Upper lobe of left lung (tissue), 6 donors: ENCODE measurements around the gene LACTB. TPM values are rescaled to one million over a fixed set of nuclear protein-coding genes. Genes with fewer than 3 reads are reported as not detected.
"Not testable (repeated sequence)": the region's sequence is repeated elsewhere in the genome, so short reads cannot be mapped to it uniquely, and the experiment has no call there.

Experiments
- ATAC-seq, 2 donors: fragments of 200-7000 bp; cut with Tn5 transposase; one replicate each; pipeline ENCODE4 v1.9.1; 2022; ENCODE audit warnings: mild to moderate bottlenecking in 2 of 2, moderate library complexity in 2 of 2; ENCODE audit not compliant: low FRiP score in 2 of 2
- DNase-seq, 2 donors: peaks; one replicate each; pipeline ENCODE4 v3.0.0-alpha.2; 2019 to 2020
- H3K27ac ChIP-seq, 4 donors: fragments of 200-600 bp; sonication (generic); one replicate each; pipeline ENCODE4 v1.5.1; 2016 to 2019
- H3K27me3 ChIP-seq, 4 donors: fragments of 200-600 bp; sonication (generic); one replicate each; pipeline ENCODE4 v1.5.1; 2017 to 2019
- H3K36me3 ChIP-seq, 4 donors: fragments of 200-600 bp; sonication (generic); one replicate each; pipeline ENCODE4 v1.5.1; 2016 to 2019
- H3K4me1 ChIP-seq, 4 donors: fragments of 200-600 bp; sonication (generic); one replicate each; pipeline ENCODE4 v1.5.1; 2018 to 2019
- H3K4me3 ChIP-seq, 4 donors: fragments of 200-600 bp; sonication (generic); one replicate each; pipeline ENCODE4 v1.5.1; 2017 to 2019; ENCODE audit warnings: mild to moderate bottlenecking in 2 of 4, moderate library complexity in 1 of 4
- H3K9me3 ChIP-seq, 4 donors: fragments of 200-600 bp; sonication (generic); one replicate each; pipeline ENCODE4 v1.5.1; 2018 to 2019
- EP300 ChIP-seq, 4 donors: sonication (generic); formaldehyde crosslinking; IDR thresholded peaks; one replicate each; pipeline ENCODE4 v1.5.1; 2017; ENCODE audit warnings: antibody characterized with exemption in 4 of 4, control low read depth in 2 of 4
- POLR2A ChIP-seq, 4 donors: fragments of 450-650 bp; IDR thresholded peaks; one replicate each; pipeline ENCODE4 v1.5.1; 2016 to 2017; ENCODE audit warnings: antibody characterized with exemption in 4 of 4, mild to moderate bottlenecking in 2 of 4
- POLR2AphosphoS5 ChIP-seq, 2 donors: sonication (generic); formaldehyde crosslinking; IDR thresholded peaks; one replicate each; pipeline ENCODE4 v1.5.1; 2017; ENCODE audit warnings: antibody characterized with exemption in 2 of 2
- WGBS, 2 donors: methylation state at CpG; one replicate each; pipeline ENCODE4 v1.1.5; 2017 to 2018; 5-methylcytosine and 5-hydroxymethylcytosine counted together
- total RNA-seq, 6 donors: library from RNA; depleted of rRNA in 4 of 6; stranded (reverse); fragments of >200 nt in 4 of 6; gene quantifications; one replicate each; pipeline versions ENCODE4 v1.1.0 to v1.2.1, GENCODE V29; 2016 to 2021
- TF ChIP-seq, protein P1 (sequence below), 6 experiments: fragments of 450-650 bp in 4 of 6; fragments of 200-600 bp in 2 of 6; sonication (generic) in 2 of 6; IDR thresholded peaks; one replicate each; pipeline ENCODE4 v1.5.1; 2016 to 2019; ENCODE audit warnings: antibody characterized with exemption in 6 of 6
- donor health status: DM: no; HTN: no; CAD: no; lungs with moderate emphysema.
- donor health status: DM: no; HTN: yes; CAD: no; lungs with severe emphysema.

The LACTB gene
- total RNA-seq, 6 donors from 2014 or later: 18.4 to 31.5 (median 23.1) TPM

DNA sequence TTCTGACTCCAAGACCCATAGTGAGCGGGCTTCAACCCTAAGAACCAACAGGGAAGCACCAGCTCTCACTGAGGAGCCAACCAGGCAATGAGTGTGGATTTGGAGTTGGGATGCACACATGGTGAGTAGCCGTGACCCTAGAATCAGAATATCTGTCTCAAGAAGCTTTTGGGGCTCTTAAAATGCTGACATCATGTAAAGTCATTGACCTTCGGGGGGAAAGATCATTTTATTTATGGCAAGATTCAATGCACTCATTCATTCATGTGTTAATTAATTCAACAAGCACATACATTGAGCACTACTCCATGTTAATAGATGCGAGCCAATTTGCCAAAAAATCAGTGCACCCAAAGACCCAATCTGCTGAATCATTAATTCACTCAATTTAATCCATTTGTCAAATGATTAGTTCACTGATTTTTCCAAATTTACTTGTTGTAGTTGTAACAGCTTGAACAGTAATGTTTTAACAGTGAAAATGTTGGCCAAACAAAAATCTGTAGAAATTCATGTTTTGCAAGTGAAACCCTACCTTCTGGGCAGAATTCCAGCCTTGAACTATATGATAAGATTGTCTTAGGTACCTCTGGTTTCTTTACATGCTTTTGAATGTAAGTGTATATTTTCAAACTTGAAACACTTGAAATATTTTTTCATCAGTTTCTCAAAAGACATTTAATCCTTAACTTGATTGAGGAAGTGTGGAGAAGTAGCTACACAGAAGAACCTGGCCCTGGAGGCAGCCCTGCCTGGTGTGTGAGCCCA is 29.8 kb upstream of the LACTB start:
- peaks cover 3 to 33% (median 12%) of the 10 kb centered on the region in 4 donors for H3K4me1 ChIP-seq
- WGBS, 2 donors: 65 to 71% methylated on average over 4 of the region's 4 CpGs
- ATAC-seq (no peak), DNase-seq (no peak)
- H3K9me3 ChIP-seq: no peaks in the 10 kb centered on the region
- no peaks in the 10 kb centered on the region for H3K36me3 ChIP-seq
- TF ChIP-seq EP300 (IDR thresholded peaks at IDR 0.05) (no peak), POLR2AphosphoS5 (IDR thresholded peaks at IDR 0.05) (no peak), POLR2A (IDR thresholded peaks at IDR 0.05) (no peak)
- TF ChIP-seq, protein P1, sequence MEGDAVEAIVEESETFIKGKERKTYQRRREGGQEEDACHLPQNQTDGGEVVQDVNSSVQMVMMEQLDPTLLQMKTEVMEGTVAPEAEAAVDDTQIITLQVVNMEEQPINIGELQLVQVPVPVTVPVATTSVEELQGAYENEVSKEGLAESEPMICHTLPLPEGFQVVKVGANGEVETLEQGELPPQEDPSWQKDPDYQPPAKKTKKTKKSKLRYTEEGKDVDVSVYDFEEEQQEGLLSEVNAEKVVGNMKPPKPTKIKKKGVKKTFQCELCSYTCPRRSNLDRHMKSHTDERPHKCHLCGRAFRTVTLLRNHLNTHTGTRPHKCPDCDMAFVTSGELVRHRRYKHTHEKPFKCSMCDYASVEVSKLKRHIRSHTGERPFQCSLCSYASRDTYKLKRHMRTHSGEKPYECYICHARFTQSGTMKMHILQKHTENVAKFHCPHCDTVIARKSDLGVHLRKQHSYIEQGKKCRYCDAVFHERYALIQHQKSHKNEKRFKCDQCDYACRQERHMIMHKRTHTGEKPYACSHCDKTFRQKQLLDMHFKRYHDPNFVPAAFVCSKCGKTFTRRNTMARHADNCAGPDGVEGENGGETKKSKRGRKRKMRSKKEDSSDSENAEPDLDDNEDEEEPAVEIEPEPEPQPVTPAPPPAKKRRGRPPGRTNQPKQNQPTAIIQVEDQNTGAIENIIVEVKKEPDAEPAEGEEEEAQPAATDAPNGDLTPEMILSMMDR (IDR thresholded peaks at IDR 0.05): no peak
- H3K27me3 ChIP-seq: no peaks in the 10 kb centered on the region
- H3K27ac ChIP-seq: no peak overlapping the region
- no peak overlapping the region for H3K4me3 ChIP-seq

DNA sequence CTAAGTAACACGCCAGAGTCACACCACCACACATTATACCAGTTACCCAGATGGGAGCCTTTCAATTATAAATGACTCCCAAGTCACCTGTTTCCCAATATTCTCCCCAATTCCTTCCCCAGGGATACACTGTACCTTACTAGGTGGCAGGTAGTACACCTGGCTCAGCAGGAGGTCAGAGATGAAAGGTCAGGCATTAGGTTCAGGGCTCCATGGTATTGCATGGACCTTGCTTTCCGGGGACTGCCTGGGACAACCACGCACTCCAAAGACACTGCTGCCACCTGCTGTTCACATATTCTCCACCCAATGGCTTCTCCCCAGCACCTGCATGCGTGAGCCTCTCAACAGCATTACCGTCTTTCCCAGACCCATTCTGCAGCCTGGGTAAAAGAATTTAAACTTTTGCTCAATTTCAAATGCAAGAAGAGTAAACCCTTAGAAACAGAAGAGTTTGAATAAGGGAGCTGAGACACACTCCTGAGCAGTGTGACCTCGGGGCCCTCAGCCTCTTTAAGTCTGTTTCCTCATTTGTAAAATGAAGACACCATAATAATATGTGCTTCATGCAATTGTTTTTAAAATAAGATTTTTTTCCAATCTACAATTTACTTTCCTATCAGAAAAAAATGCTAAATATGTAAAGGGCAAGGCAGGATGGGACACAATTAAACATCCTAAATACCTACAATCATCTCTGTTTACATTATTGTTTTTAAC is 28.0 kb upstream of the LACTB start:
- WGBS, 2 donors: 25 to 26% methylated on average over 5 to 6 of the region's 6 CpGs
- no peaks in the 10 kb centered on the region for H3K27me3 ChIP-seq
- no peak overlapping the region for H3K4me3 ChIP-seq
- H3K27ac ChIP-seq: no peak overlapping the region
- no peak for TF ChIP-seq POLR2AphosphoS5 (IDR thresholded peaks at IDR 0.05)
- TF ChIP-seq, protein P1 (IDR thresholded peaks at IDR 0.05): peak; percentile 74 to 89 (median 85)
- no peak for TF ChIP-seq POLR2A (IDR thresholded peaks at IDR 0.05)
- H3K36me3 ChIP-seq: no peaks in the 10 kb centered on the region
- ATAC-seq (peak; percentile 91 to 92), DNase-seq (peak in 1 of 2 donors; percentile 88)
- no peaks in the 10 kb centered on the region for H3K9me3 ChIP-seq
- H3K4me1 ChIP-seq: peaks cover 0 to 27% (median 11%) of the 10 kb centered on the region in 4 donors

DNA sequence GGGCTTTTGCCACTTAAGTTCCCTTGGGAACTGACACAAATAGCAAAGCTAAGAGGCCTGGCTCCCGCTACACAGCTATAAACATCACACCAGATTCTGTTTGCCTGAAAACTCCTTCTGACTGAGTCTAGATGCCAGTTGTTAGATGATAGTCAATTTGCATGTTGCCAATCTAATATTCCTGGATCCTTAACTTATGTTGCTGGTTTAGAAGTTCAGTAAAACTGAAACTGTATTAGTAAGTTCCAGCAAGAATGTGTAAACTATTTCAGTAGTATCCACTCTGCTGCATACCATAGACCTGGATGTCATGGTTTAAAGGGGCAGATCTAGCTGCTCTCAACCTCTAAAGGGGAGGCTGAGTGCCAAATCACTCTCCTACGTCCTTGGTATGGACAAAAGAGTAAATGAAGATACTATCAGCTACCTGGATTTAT is 27.1 kb upstream of the LACTB start:
- H3K4me3 ChIP-seq: no peak overlapping the region
- no peaks in the 10 kb centered on the region for H3K9me3 ChIP-seq
- H3K27me3 ChIP-seq: no peaks in the 10 kb centered on the region
- no peak for TF ChIP-seq EP300 (IDR thresholded peaks at IDR 0.05)
- TF ChIP-seq, protein P1 (IDR thresholded peaks at IDR 0.05): no peak
- no peak for TF ChIP-seq POLR2A (IDR thresholded peaks at IDR 0.05)
- TF ChIP-seq POLR2AphosphoS5 (IDR thresholded peaks at IDR 0.05): no peak
- no peak for ATAC-seq
- 66 to 69% methylated on average over 2 of the region's 2 CpGs for WGBS, 2 donors
- no peaks in the 10 kb centered on the region for H3K36me3 ChIP-seq
- peak overlapping the region in 1 of 4 donors; percentile 9 for H3K27ac ChIP-seq
- DNase-seq: no peak
- H3K4me1 ChIP-seq: peaks cover 0 to 18% (median 3%) of the 10 kb centered on the region in 4 donors

DNA sequence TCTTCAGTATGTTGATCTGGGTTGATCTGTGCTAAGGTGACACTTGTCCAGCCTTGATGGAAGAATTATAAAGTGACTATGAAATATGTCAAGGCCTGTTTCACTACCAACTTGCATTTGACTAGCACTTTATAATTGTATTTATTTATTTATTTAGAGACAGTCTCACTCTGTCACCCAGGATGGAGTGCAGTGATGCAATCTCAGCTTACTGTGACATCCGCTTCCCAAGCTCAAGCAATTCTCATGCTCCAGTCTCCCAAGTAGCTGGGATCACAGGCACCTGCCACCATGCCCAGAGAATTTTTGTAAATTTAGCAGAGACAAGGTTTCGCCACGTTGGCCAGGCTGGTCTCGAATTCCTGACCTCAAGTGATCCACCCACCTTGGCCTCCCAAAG is 25.5 kb upstream of the LACTB start:
- Histone ChIP-seq H3K27ac (no peak overlapping the region), H3K9me3 (no peaks in the 10 kb centered on the region), H3K36me3 (no peaks in the 10 kb centered on the region), H3K27me3 (no peaks in the 10 kb centered on the region), H3K4me3 (no peak overlapping the region), H3K4me1 (peaks cover 0 to 8% (median 0%) of the 10 kb centered on the region in 4 donors)
- ATAC-seq (no peak), DNase-seq (no peak)
- WGBS, 2 donors: 97 to 98% methylated on average over 4 of the region's 4 CpGs
- no peak for TF ChIP-seq POLR2AphosphoS5 (IDR thresholded peaks at IDR 0.05)
- no peak for TF ChIP-seq POLR2A (IDR thresholded peaks at IDR 0.05)
- TF ChIP-seq, protein P1 (IDR thresholded peaks at IDR 0.05): no peak

DNA sequence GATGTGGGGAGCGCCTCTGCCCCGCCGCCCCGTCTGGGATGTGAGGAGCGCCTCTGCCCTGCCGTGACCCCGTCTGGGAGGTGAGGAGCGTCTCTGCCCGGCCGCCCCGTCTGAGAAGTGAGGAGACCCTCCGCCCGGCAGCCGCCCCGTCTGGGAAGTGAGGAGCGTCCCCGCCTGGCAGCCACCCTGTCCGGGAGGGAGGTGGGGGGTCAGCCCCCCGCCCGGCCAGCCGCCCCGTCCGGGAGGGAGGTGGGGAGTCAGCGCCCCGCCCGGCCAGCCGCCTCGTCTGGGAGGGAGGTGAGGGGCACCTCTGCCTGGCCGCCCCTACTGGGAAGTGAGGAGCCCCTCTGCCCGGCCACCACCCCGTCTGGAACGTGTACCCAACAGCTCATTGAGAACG is 22.8 kb upstream of the LACTB start:
- not testable (repeated sequence) for H3K9me3 ChIP-seq, H3K4me1 ChIP-seq, H3K4me3 ChIP-seq, ATAC-seq, H3K36me3 ChIP-seq, H3K27me3 ChIP-seq, H3K27ac ChIP-seq
- 73 to 92% methylated on average over 4 to 6 of the region's 33 CpGs for WGBS, 2 donors
- peak in 1 of 2 donors; percentile 75 for DNase-seq

DNA sequence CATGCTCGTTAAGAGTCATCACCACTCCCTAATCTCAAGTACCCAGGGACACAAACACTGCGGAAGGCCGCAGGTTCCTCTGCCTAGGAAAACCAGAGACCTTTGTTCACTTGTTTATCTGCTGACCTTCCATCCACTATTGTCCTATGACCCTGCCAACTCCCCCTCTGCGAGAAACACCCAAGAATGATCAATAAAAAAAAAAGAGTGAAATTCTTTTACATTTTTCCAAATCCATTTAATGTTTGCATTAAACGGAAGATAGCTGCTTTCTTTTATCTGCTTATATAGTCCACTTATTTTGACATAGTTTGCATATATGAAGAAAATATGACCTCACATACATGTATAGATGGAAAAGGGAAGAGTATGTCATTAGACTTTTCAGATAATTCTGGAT is 22.1 kb upstream of the LACTB start:
- ATAC-seq: not testable (repeated sequence)

More for the DNA sequence above, 22.1 kb upstream of the LACTB start:
- not testable (repeated sequence) for H3K36me3 ChIP-seq, H3K9me3 ChIP-seq, H3K4me3 ChIP-seq, H3K27ac ChIP-seq, DNase-seq, H3K27me3 ChIP-seq, H3K4me1 ChIP-seq
- 82 to 92% methylated on average over 4 of the region's 5 CpGs for WGBS, 2 donors
